GM12878 (cell line): ENCODE measurements around the gene ADCY9. TPM values are rescaled to one million over a fixed set of nuclear protein-coding genes. Genes with fewer than 3 reads are reported as not detected.

Experiments used
- ATAC-seq: fragments of 200-7000 bp; cut with Tn5 transposase; 3 replicates; pipeline ENCODE4 v1.9.1; 2020; ENCODE audit warnings: mild to moderate bottlenecking, moderate library complexity
- BruUV-seq: library from RNA; stranded (reverse); fragments of 400-500 nt; replicated peaks from 2 replicates; lab custom pipeline; 2021; lab: Mats Ljungman, UMichigan
- CTCF ChIA-PET: fragments of 300-600 bp; sonication (Branson Sonifier 250); formaldehyde crosslinking; extraction: SDS; loops from one replicate; lab custom pipeline; 2021; ENCODE audit warnings: inconsistent platforms; lab: Yijun Ruan, JAX
- POLR2A ChIA-PET: fragments of 350-600 bp; formaldehyde crosslinking; extraction: SDS; loops from one replicate; lab custom pipeline; 2021; ENCODE audit warnings: inconsistent platforms; lab: Charles Lee
- RAD21 ChIA-PET: fragments of 300-600 bp; sonication (Branson Sonifier 250); formaldehyde crosslinking; loops from one replicate; lab custom pipeline; 2023; ENCODE audit warnings: antibody characterized with exemption; ENCODE audit not compliant: unreplicated experiment; lab: Charles Lee
- SMC1A ChIA-PET: fragments of 300-600 bp; sonication (Branson Sonifier 250); formaldehyde crosslinking; loops from one replicate; lab custom pipeline; 2023; ENCODE audit not compliant: unreplicated experiment, uncharacterized antibody; lab: Charles Lee
- DNase-seq: peaks from one replicate; pipeline ENCODE4 v3.0.0-alpha.2; 2011; ENCODE audit warnings: low read depth, low spot score
- FAIRE-seq: peaks from 3 replicates; lab custom pipeline; 2011; peaks lifted over from hg19 to GRCh38; lab: Jason Lieb, UNC
- H2AFZ ChIP-seq: 2 replicates; pipeline ENCODE4 v1.6.0; 2011; ENCODE audit warnings: low read depth, low read length, control low read depth; ENCODE audit not compliant: control insufficient read depth
- H3K27ac ChIP-seq: 2 replicates; pipeline ENCODE4 v1.5.1; 2011; ENCODE audit warnings: control low read depth; ENCODE audit not compliant: control insufficient read depth, insufficient read depth
- H3K27me3 ChIP-seq, 2 experiments: replicated peaks in 1 of 2; 2 replicates each; pipeline versions ENCODE4 v1.6.0 to v1.6.1; 2011; ENCODE audit warnings: low read length in 1 of 2; ENCODE audit not compliant: control insufficient read depth in 2 of 2, insufficient read depth in 2 of 2
- H3K36me3 ChIP-seq, 2 experiments: 2 replicates each; pipeline ENCODE4 v1.5.1; 2011; ENCODE audit warnings: low read length in 1 of 2; ENCODE audit not compliant: control insufficient read depth in 2 of 2, insufficient read depth in 2 of 2
- H3K4me1 ChIP-seq: 2 replicates; pipeline ENCODE4 v1.6.1; 2011; ENCODE audit warnings: mild to moderate bottlenecking, low read length, moderate library complexity, mixed read lengths; ENCODE audit not compliant: control insufficient read depth, insufficient read depth
- H3K4me2 ChIP-seq: 2 replicates; pipeline ENCODE4 v1.6.0; 2011; ENCODE audit warnings: control low read depth; ENCODE audit not compliant: control insufficient read depth, insufficient read depth
- H3K4me3 ChIP-seq: fragments of 200-600 bp; sonication (generic); 2 replicates; pipeline ENCODE4 v1.5.1; 2016
- H3K79me2 ChIP-seq: 2 replicates; pipeline ENCODE4 v1.6.0; 2011; ENCODE audit warnings: low read length; ENCODE audit not compliant: control insufficient read depth, insufficient read depth
- H3K9ac ChIP-seq: 2 replicates; pipeline ENCODE4 v1.8.0; 2011; ENCODE audit warnings: low read length, control low read depth, mixed read lengths; ENCODE audit not compliant: control insufficient read depth, insufficient read depth
- H3K9me3 ChIP-seq: replicated peaks from 3 replicates; pipeline ENCODE4 v1.5.1; 2011; ENCODE audit warnings: mild to moderate bottlenecking, low read length; ENCODE audit not compliant: control insufficient read depth, insufficient read depth
- H4K20me1 ChIP-seq: 2 replicates; pipeline ENCODE4 v1.6.0; 2011; ENCODE audit not compliant: control insufficient read depth, insufficient read depth
- ATF7 ChIP-seq: fragments of 450-650 bp; IDR thresholded peaks from 2 replicates; pipeline ENCODE4 v1.6.1; 2016; ENCODE audit warnings: low read depth, mild to moderate bottlenecking
- CBX5 ChIP-seq: sonication (generic); IDR thresholded peaks from 2 replicates; pipeline ENCODE4 v1.6.1; 2016; ENCODE audit warnings: low read depth, moderate library complexity, mild to moderate bottlenecking, inconsistent platforms
- E2F4 ChIP-seq: IDR thresholded peaks from 2 replicates; pipeline ENCODE4 v1.6.1; 2012; ENCODE audit warnings: low read depth, low read length, improper control_type of control experiment
- EGR1 ChIP-seq, 2 experiments: IDR thresholded peaks; 1 replicate in 1 of 2; 2 replicates in 1 of 2; pipeline ENCODE4 v1.6.1; 2011 to 2012; ENCODE audit warnings: low read depth in 2 of 2, low read length in 2 of 2, borderline replicate concordance in 1 of 2, mild to moderate bottlenecking in 1 of 2, moderate library complexity in 1 of 2
- NR2C2 ChIP-seq: IDR thresholded peaks from 2 replicates; pipeline ENCODE4 v1.6.1; 2011; ENCODE audit warnings: borderline replicate concordance, low read depth; ENCODE audit not compliant: control insufficient read depth, insufficient read length
- USF2 ChIP-seq: IDR thresholded peaks from 2 replicates; pipeline ENCODE4 v1.6.1; 2011; ENCODE audit warnings: low read depth, low read length, improper control_type of control experiment, borderline replicate concordance
- ZSCAN29 ChIP-seq: fragments of 450-650 bp; IDR thresholded peaks from 2 replicates; pipeline ENCODE4 v1.6.1; 2017; ENCODE audit warnings: mild to moderate bottlenecking, moderate library complexity
- WGBS: methylation state at CpG from one replicate; pipeline ENCODE4 v1.1.6; 2016; ENCODE audit warnings: low lambda C conversion rate; ENCODE audit not compliant: insufficient replicate concordance, insufficient coverage; ENCODE audit errors: missing lambda C conversion rate; 5-methylcytosine and 5-hydroxymethylcytosine counted together
- in situ Hi-C: fragments of 300-500 bp; cut with MboI; formaldehyde crosslinking; loops from 9 replicates; pipeline ENCODE4 v1.14.3; 2018; ENCODE audit warnings: mixed read lengths
- intact Hi-C: fragments of 100-400 bp; cut with micrococcal nuclease; formaldehyde crosslinking; loops from one replicate; pipeline ENCODE4 v1.14.2; 2022; ENCODE audit not compliant: unreplicated experiment
- polyA plus RNA-seq, 11 experiments: library from polyadenylated mRNA; depleted of rRNA in 4 of 11; unstranded in 6 of 11; stranded (reverse) in 5 of 11; fragments of >200 nt; fragmentation: Nextera tagmentation in 4 of 11; fragmentation: Illumina TruSeq in 1 of 11; extraction: Ambion mirVana in 4 of 11; extraction: Trizol in 1 of 11; gene quantifications; 1 replicate in 1 of 11; 2 replicates in 10 of 11; pipeline versions ENCODE4 v1.2.1 to v1.2.3, GENCODE V29; 2011 to 2016; ENCODE audit warnings: inconsistent platforms in 2 of 11, missing spikeins in 2 of 11, low read depth in 1 of 11
- total RNA-seq, 4 experiments: library from RNA; depleted of rRNA in 3 of 4; stranded (reverse); fragments of >200 nt in 3 of 4; fragmentation: Illumina TruSeq in 1 of 4; extraction: Trizol in 1 of 4; gene quantifications; 2 replicates each; pipeline versions ENCODE4 v1.2.1 to v1.2.3, GENCODE V29; 2013 to 2021

The ADCY9 gene
- total and polyA plus RNA-seq, 10 of the 15 experiments (the other 5 are each of a cell fraction or from before 2014, with no cell fraction given): 0.09 to 0.41 (median 0.15) TPM; not detected in 3

- TF ChIP-seq USF2 (no peak), ZSCAN29 (no peak), E2F4 (no peak), CBX5 (no peak), EGR1 (IDR thresholded peaks at IDR 0.05; ENCODE audit: borderline replicate concordance in 1 of 2, low read depth in 2 of 2, low read length in 2 of 2) (no peak), ATF7 (no peak)
These were observed 18.4 kb downstream of the ADCY9 start (continued) for GRCh38 chr16:4097826-4098240.

GRCh38 chr16:4096509-4096908, 19.7 kb downstream of the ADCY9 start:
- H4K20me1 ChIP-seq: no peaks in the 10 kb centered on the region
- H3K4me3 ChIP-seq: no peak overlapping the region
- BruUV-seq: no TSS peak
- no peak overlapping the region for H3K4me2 ChIP-seq
- H2AFZ ChIP-seq: no peak overlapping the region
- in situ Hi-C loops: no loop called here
- no peak overlapping the region for H3K9ac ChIP-seq
- POLR2A ChIA-PET: no interaction called here
- no peaks in the 10 kb centered on the region for H3K9me3 ChIP-seq
- intact Hi-C loops: no loop called here
- H3K27ac ChIP-seq: no peak overlapping the region
- no peak for TF ChIP-seq NR2C2
- RAD21 ChIA-PET: no interaction called here
- no peaks in the 10 kb centered on the region for H3K79me2 ChIP-seq
- H3K36me3 ChIP-seq: no peaks in the 10 kb centered on the region
- no peaks in the 10 kb centered on the region for H3K27me3 ChIP-seq
- SMC1A ChIA-PET: no interaction called here
- DNase-seq: no peak
- FAIRE-seq: no peak
- no peak for ATAC-seq
- WGBS: 27% methylated on average over 5 of the region's 5 CpGs
- CTCF ChIA-PET: interaction anchor here (0.9 kb wide), 1 partner anchor 307 kb away, joined by 3 read pairs; no protein-coding TSS in a partner anchor
- H3K4me1 ChIP-seq: no peaks in the 10 kb centered on the region
